GM23248 (cell line): ENCODE results near the gene CACNA1D.

Source experiments
- EZH2 ChIP-seq: fragments of 200-600 bp; sonication (generic); IDR thresholded peaks from 2 replicates; pipeline ENCODE4 v1.6.1; 2018; ENCODE audit warnings: antibody characterized with exemption, mild to moderate bottlenecking; ENCODE audit not compliant: insufficient read depth, poor library complexity, severe bottlenecking
- EZH2phosphoT487 ChIP-seq: fragments of 200-600 bp; sonication (generic); IDR thresholded peaks from 2 replicates; pipeline ENCODE4 v1.6.1; 2018; ENCODE audit warnings: antibody characterized with exemption, moderate library complexity, mild to moderate bottlenecking, low read depth; ENCODE audit not compliant: insufficient read depth

GRCh38 chr3:53798144-53798543 is 303.7 kb downstream of the CACNA1D start:
- TF ChIP-seq EZH2phosphoT487, result no peak
- no peak for TF ChIP-seq EZH2
